Osteoblast (primary cell): ENCODE results near the gene C1orf141. TPM values are rescaled to one million over a fixed set of nuclear protein-coding genes. Genes with fewer than 3 reads are reported as not detected.

Experiments used
- DNase-seq: peaks from one replicate; pipeline ENCODE4 v3.0.0; 2011; ENCODE audit warnings: low spot score, mixed read lengths; ENCODE audit not compliant: insufficient read length; ENCODE audit errors: missing footprints
- H2AFZ ChIP-seq: 2 replicates; pipeline ENCODE4 v1.6.0; 2011; ENCODE audit warnings: mild to moderate bottlenecking, low read length
- H3K27ac ChIP-seq: 2 replicates; pipeline ENCODE4 v1.5.1; 2011; ENCODE audit warnings: mild to moderate bottlenecking, low read depth, low read length, moderate library complexity
- H3K27me3 ChIP-seq: 2 replicates; pipeline ENCODE4 v1.6.0; 2012; ENCODE audit warnings: mild to moderate bottlenecking, control low read depth, inconsistent platforms, low read length, moderate library complexity; ENCODE audit not compliant: insufficient read depth
- H3K36me3 ChIP-seq: 2 replicates; pipeline ENCODE4 v1.5.1; 2011; ENCODE audit warnings: mild to moderate bottlenecking, low read length, control low read depth, moderate library complexity; ENCODE audit not compliant: insufficient read depth
- H3K4me1 ChIP-seq: 2 replicates; pipeline ENCODE4 v1.5.1; 2011; ENCODE audit warnings: mild to moderate bottlenecking, low read length, control low read depth, moderate library complexity; ENCODE audit not compliant: insufficient read depth
- H3K4me2 ChIP-seq: 2 replicates; pipeline ENCODE4 v1.6.0; 2011; ENCODE audit warnings: mild to moderate bottlenecking, low read length; ENCODE audit not compliant: insufficient read depth
- H3K4me3 ChIP-seq: fragments of 200-600 bp; sonication (generic); 3 replicates; pipeline ENCODE4 v1.5.1; 2012; ENCODE audit warnings: mild to moderate bottlenecking, low read length, inconsistent platforms; ENCODE audit not compliant: insufficient read depth
- H3K79me2 ChIP-seq: 2 replicates; pipeline ENCODE4 v1.6.0; 2012; ENCODE audit warnings: mild to moderate bottlenecking, low read length, control low read depth, inconsistent platforms; ENCODE audit not compliant: insufficient read depth
- H3K9me3 ChIP-seq: 2 replicates; pipeline ENCODE4 v1.5.1; 2011; ENCODE audit warnings: low read depth, low read length, control low read depth
- H4K20me1 ChIP-seq: 2 replicates; pipeline ENCODE4 v1.6.0; 2012; ENCODE audit warnings: mild to moderate bottlenecking, low read length, control low read depth; ENCODE audit not compliant: insufficient read depth
- CTCF ChIP-seq: IDR thresholded peaks from 2 replicates; pipeline ENCODE4 v1.5.1; 2011; ENCODE audit warnings: mild to moderate bottlenecking, low read depth, low read length, moderate library complexity; ENCODE audit errors: extremely low read depth
- total RNA-seq: library from RNA; depleted of rRNA; stranded (reverse); fragments of >200 nt; gene quantifications from 2 replicates; pipeline ENCODE4 v1.2.3, GENCODE V29; 2012

Gene C1orf141
- total RNA-seq, 1 donor, result not detected

- H3K4me2 ChIP-seq, result peak overlapping the region; percentile 19
- no peaks in the 10 kb centered on the region for H3K36me3 ChIP-seq
- H3K27ac ChIP-seq, result peak overlapping the region; percentile 69
- H3K27me3 ChIP-seq, result no peaks in the 10 kb centered on the region
- H3K9me3 ChIP-seq, result no peaks in the 10 kb centered on the region
- no peak for TF ChIP-seq CTCF
- no peaks in the 10 kb centered on the region for H3K79me2 ChIP-seq
- H2AFZ ChIP-seq, result no peak overlapping the region
- DNase-seq, result no peak
- H3K4me1 ChIP-seq, result peaks cover 29% of the 10 kb centered on the region
- no peak overlapping the region for H3K4me3 ChIP-seq
- H4K20me1 ChIP-seq, result no peaks in the 10 kb centered on the region
These were observed 73.5 kb downstream of the C1orf141 start for GRCh38 chr1:67061266-67061665.

GRCh38 chr1:67060811-67061218 lies 74.0 kb downstream of the C1orf141 start:
- peak overlapping the region; percentile 19 for H3K4me2 ChIP-seq
- no peaks in the 10 kb centered on the region for H3K27me3 ChIP-seq
- no peaks in the 10 kb centered on the region for H3K36me3 ChIP-seq
- H3K9me3 ChIP-seq, result no peaks in the 10 kb centered on the region
- H3K4me3 ChIP-seq, result no peak overlapping the region
- DNase-seq, result peak; percentile 84
- peak overlapping the region; percentile 69 for H3K27ac ChIP-seq
- H3K79me2 ChIP-seq, result no peaks in the 10 kb centered on the region
- no peak for TF ChIP-seq CTCF
- H3K4me1 ChIP-seq, result peaks cover 29% of the 10 kb centered on the region
- no peaks in the 10 kb centered on the region for H4K20me1 ChIP-seq
- no peak overlapping the region for H2AFZ ChIP-seq

- DNase-seq, result no peak
- Histone ChIP-seq H3K36me3 (no peaks in the 10 kb centered on the region), H2AFZ (peak overlapping the region; percentile 8), H3K79me2 (no peaks in the 10 kb centered on the region), H3K27me3 (no peaks in the 10 kb centered on the region), H3K27ac (no peak overlapping the region), H3K4me1 (peaks cover 32% of the 10 kb centered on the region), H3K9me3 (no peaks in the 10 kb centered on the region), H4K20me1 (no peaks in the 10 kb centered on the region), H3K4me2 (peak overlapping the region; percentile 0), H3K4me3 (no peak overlapping the region)
- no peak for TF ChIP-seq CTCF
These were observed 75.4 kb downstream of the C1orf141 start for GRCh38 chr1:67059346-67059745.

- no peaks in the 10 kb centered on the region for H3K79me2 ChIP-seq
- no peaks in the 10 kb centered on the region for H4K20me1 ChIP-seq
- no peaks in the 10 kb centered on the region for H3K36me3 ChIP-seq
- peaks cover 32% of the 10 kb centered on the region for H3K4me1 ChIP-seq
- no peak overlapping the region for H3K27ac ChIP-seq
- no peak overlapping the region for H2AFZ ChIP-seq
- no peak for DNase-seq
- no peaks in the 10 kb centered on the region for H3K27me3 ChIP-seq
- no peak overlapping the region for H3K4me3 ChIP-seq
- TF ChIP-seq CTCF, result no peak
- no peaks in the 10 kb centered on the region for H3K9me3 ChIP-seq
- no peak overlapping the region for H3K4me2 ChIP-seq
These were observed 76.0 kb downstream of the C1orf141 start for GRCh38 chr1:67058761-67059160.
